PC-3 (cell line): ENCODE measurements around the gene EXOC2. TPM values are rescaled to one million over a fixed set of nuclear protein-coding genes. Genes with fewer than 3 reads are reported as not detected.

Source experiments
- ATAC-seq: fragments of 200-7000 bp; cut with Tn5 transposase; 2 replicates; pipeline ENCODE4 v1.9.1; 2020; ENCODE audit warnings: mild to moderate bottlenecking, moderate library complexity
- BruUV-seq: library from RNA; stranded (reverse); fragments of 400-500 nt; replicated peaks from 2 replicates; lab custom pipeline; 2021; lab: Mats Ljungman, UMichigan
- CTCF ChIA-PET: fragments of 300-600 bp; sonication (Branson Sonifier 250); formaldehyde crosslinking; loops from one replicate; lab custom pipeline; 2022; ENCODE audit warnings: antibody characterized with exemption; lab: Charles Lee
- POLR2A ChIA-PET: fragments of 300-600 bp; sonication (Branson Sonifier 250); formaldehyde crosslinking; loops from one replicate; lab custom pipeline; 2022; ENCODE audit warnings: antibody characterized with exemption; ENCODE audit not compliant: unreplicated experiment; lab: Charles Lee
- DNase-seq: peaks from one replicate; pipeline ENCODE4 v3.0.0-alpha.2; 2015
- H2AFZ ChIP-seq: fragments of 300-600 bp; sonication (generic); 2 replicates; pipeline ENCODE4 v1.6.0; 2016; ENCODE audit warnings: antibody characterized with exemption, low read length
- H3F3A ChIP-seq: fragments of 300-600 bp; sonication (generic); one replicate; pipeline ENCODE4 v1.6.0; 2017; ENCODE audit warnings: antibody characterized with exemption, low read length, control low read depth, mild to moderate bottlenecking; ENCODE audit not compliant: unreplicated experiment
- H3K27ac ChIP-seq: fragments of 300-600 bp; sonication (generic); 2 replicates; pipeline ENCODE4 v1.5.1; 2016; ENCODE audit warnings: mild to moderate bottlenecking, low read length
- H3K27me3 ChIP-seq: fragments of 300-600 bp; sonication (generic); 2 replicates; pipeline ENCODE4 v1.6.1; 2016; ENCODE audit warnings: low read length, mixed read lengths
- H3K36me3 ChIP-seq: fragments of 300-600 bp; sonication (generic); 2 replicates; pipeline ENCODE4 v1.6.1; 2016; ENCODE audit warnings: low read depth, mixed run types, low read length, mixed read lengths
- H3K4me1 ChIP-seq: fragments of 300-600 bp; sonication (generic); 2 replicates; pipeline ENCODE4 v1.5.1; 2016; ENCODE audit warnings: low read length; ENCODE audit not compliant: insufficient read depth
- H3K4me2 ChIP-seq: fragments of 300-600 bp; sonication (generic); 2 replicates; pipeline ENCODE4 v1.6.0; 2016; ENCODE audit warnings: low read length
- H3K4me3 ChIP-seq: fragments of 300-600 bp; sonication (generic); 2 replicates; pipeline ENCODE4 v1.5.1; 2016; ENCODE audit warnings: mild to moderate bottlenecking, low read length, mixed read lengths
- H3K79me2 ChIP-seq: fragments of 300-600 bp; sonication (generic); 2 replicates; pipeline ENCODE4 v1.6.1; 2017; ENCODE audit warnings: low read length, mixed read lengths
- H3K9ac ChIP-seq: fragments of 300-600 bp; sonication (generic); 2 replicates; pipeline ENCODE4 v1.6.0; 2016; ENCODE audit warnings: mild to moderate bottlenecking, low read length
- H3K9me2 ChIP-seq: fragments of 300-600 bp; sonication (generic); replicated peaks from 2 replicates; pipeline ENCODE4 v1.6.1; 2016; ENCODE audit warnings: mixed run types, low read length, mixed read lengths
- H3K9me3 ChIP-seq: fragments of 300-600 bp; sonication (generic); 2 replicates; pipeline ENCODE4 v1.6.1; 2016; ENCODE audit warnings: low read length, mixed read lengths
- H4K20me1 ChIP-seq: fragments of 300-600 bp; sonication (generic); 2 replicates; pipeline ENCODE4 v1.6.1; 2016; ENCODE audit warnings: low read length, mixed read lengths
- EZH2 ChIP-seq: fragments of 300-600 bp; sonication (generic); IDR thresholded peaks from one replicate; pipeline ENCODE4 v1.6.1; 2017; ENCODE audit warnings: antibody characterized with exemption, mild to moderate bottlenecking, low read length; ENCODE audit not compliant: unreplicated experiment
- EZH2phosphoT487 ChIP-seq: fragments of 300-600 bp; sonication (generic); IDR thresholded peaks from 2 replicates; pipeline ENCODE4 v1.6.1; 2018; ENCODE audit warnings: mild to moderate bottlenecking, antibody characterized with exemption, low read length, borderline replicate concordance
- intact Hi-C: fragments of 100-400 bp; cut with micrococcal nuclease; formaldehyde crosslinking; loops from 2 replicates; pipeline ENCODE4 v1.9.0; 2023
- total RNA-seq: library from RNA; depleted of rRNA; stranded (reverse); fragments of >200 nt; gene quantifications from 2 replicates; pipeline ENCODE4 v1.2.3, GENCODE V29; 2014
- TF ChIP-seq, protein P1 (sequence below): fragments of 300-600 bp; sonication (generic); conservative IDR thresholded peaks from 2 replicates; pipeline ENCODE4 v1.5.1; 2017; ENCODE audit warnings: antibody characterized with exemption, low read depth, mild to moderate bottlenecking, low read length

The EXOC2 gene
- total RNA-seq, 1 experiment from 2014 or later: 27.7 TPM

DNA sequence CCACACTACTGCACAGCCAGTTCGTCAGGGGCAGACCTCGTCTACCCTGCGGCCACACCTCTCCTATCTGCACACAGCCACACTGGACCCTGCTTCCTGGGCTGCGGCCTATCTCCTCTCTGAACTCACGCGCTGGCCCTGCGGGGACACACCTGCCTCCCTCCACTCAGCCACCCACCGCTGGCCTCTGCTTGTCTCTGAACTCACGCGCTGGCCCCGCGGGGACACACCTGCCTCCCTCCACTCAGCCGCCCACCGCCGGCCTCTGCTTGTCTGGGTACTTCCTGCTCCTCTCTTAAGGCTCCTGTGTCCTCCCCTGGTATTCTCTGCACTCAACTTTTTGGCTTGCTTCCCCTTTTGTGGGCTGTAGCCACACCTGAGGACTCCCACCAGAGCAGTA, 88.4 kb downstream of the EXOC2 start:
- Histone ChIP-seq H3K9ac (no peak overlapping the region), H3K27me3 (no peaks in the 10 kb centered on the region), H3K4me1 (no peaks in the 10 kb centered on the region), H3K4me3 (no peak overlapping the region), H3K36me3 (peaks cover 21% of the 10 kb centered on the region), H3K27ac (no peak overlapping the region), H3K4me2 (no peak overlapping the region), H4K20me1 (no peaks in the 10 kb centered on the region), H3K79me2 (no peaks in the 10 kb centered on the region), H3F3A (no peaks in the 10 kb centered on the region), H3K9me2 (no peaks in the 10 kb centered on the region), H3K9me3 (no peaks in the 10 kb centered on the region), H2AFZ (no peak overlapping the region)
- no TSS peak for BruUV-seq
- intact Hi-C loops: no loop called here
- TF ChIP-seq, protein P1, sequence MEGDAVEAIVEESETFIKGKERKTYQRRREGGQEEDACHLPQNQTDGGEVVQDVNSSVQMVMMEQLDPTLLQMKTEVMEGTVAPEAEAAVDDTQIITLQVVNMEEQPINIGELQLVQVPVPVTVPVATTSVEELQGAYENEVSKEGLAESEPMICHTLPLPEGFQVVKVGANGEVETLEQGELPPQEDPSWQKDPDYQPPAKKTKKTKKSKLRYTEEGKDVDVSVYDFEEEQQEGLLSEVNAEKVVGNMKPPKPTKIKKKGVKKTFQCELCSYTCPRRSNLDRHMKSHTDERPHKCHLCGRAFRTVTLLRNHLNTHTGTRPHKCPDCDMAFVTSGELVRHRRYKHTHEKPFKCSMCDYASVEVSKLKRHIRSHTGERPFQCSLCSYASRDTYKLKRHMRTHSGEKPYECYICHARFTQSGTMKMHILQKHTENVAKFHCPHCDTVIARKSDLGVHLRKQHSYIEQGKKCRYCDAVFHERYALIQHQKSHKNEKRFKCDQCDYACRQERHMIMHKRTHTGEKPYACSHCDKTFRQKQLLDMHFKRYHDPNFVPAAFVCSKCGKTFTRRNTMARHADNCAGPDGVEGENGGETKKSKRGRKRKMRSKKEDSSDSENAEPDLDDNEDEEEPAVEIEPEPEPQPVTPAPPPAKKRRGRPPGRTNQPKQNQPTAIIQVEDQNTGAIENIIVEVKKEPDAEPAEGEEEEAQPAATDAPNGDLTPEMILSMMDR: no peak
- no peak for TF ChIP-seq EZH2
- TF ChIP-seq EZH2phosphoT487: no peak
- DNase-seq (no peak), ATAC-seq (no peak)
- ChIA-PET POLR2A (no interaction called here), CTCF (no interaction called here)

DNA sequence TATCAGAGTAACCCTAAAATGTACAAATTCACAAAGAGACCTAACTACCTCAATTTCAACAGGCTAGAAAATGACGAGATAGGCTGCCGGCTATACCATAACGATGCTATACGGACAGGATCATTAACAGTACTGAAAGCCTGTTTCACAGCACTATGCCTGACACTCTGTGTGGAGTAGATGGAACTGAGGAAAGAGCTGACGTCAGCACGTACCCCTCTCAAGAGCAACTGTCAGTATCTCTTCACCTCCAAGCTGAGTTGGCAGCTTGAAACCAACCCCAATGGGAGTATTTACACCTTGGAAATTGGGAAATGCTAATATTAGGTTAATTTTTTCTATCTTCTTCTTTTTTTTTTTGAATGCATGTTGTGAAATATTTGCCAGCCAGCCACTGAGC, 89.7 kb downstream of the EXOC2 start:
- Histone ChIP-seq H3K9ac (no peak overlapping the region), H2AFZ (no peak overlapping the region), H3K27ac (no peak overlapping the region), H3K27me3 (no peaks in the 10 kb centered on the region), H3K36me3 (peaks cover 24% of the 10 kb centered on the region), H3K4me1 (no peaks in the 10 kb centered on the region), H4K20me1 (no peaks in the 10 kb centered on the region), H3K9me3 (no peaks in the 10 kb centered on the region), H3K4me2 (no peak overlapping the region), H3K79me2 (no peaks in the 10 kb centered on the region), H3K4me3 (no peak overlapping the region), H3K9me2 (no peaks in the 10 kb centered on the region), H3F3A (no peaks in the 10 kb centered on the region)
- no TSS peak for BruUV-seq
- TF ChIP-seq EZH2phosphoT487: no peak
- TF ChIP-seq, protein P1: no peak
- TF ChIP-seq EZH2: no peak
- POLR2A ChIA-PET: no interaction called here
- intact Hi-C loops: no loop called here
- DNase-seq (no peak), ATAC-seq (no peak)
- CTCF ChIA-PET: no interaction called here

DNA sequence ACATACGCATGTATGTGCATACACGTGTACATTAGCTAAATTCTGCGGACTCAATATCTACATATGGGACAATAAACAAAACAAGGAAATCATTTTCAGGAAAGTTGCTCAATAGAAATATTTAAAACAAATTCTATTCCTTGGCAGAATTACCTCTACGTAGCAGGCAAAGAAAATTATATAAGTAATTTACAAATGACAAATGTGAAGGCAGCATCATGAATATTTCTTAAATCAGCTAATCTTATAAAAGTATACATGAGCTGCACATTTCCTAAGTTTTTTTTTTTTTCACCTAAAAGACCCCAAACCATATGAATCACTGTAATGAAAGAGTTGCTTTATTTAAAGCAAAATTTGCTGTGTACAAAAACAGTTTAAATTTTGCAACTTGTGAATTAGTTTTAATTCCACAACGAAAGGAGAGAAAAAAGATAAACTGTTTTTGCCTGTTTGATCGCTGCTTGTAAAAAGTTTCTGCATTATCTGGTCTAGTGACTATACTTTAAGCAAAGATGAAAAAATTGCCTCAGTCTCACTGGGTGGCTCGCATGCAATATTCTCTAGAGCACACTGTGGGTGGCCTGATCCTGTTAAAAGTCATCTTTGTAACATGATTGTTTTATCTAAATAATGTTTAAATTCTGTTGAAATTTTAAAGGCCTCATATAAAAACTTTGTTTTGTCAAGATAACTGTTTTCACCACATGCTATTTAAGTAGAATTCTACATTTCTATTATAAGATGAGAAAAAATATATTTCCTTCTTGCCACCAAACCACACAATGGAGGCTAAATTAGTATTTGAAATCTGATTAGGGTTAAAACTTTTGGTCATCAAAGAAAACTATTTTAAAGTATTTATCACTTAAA, 93.1 kb downstream of the EXOC2 start:
- H3K4me2 ChIP-seq: no peak overlapping the region
- ChIA-PET CTCF (no interaction called here), POLR2A (interaction anchor here (0.6 kb wide), 1 partner anchor 9 kb away, joined by 6 read pairs; no protein-coding TSS in a partner anchor)
- no peaks in the 10 kb centered on the region for H3K27me3 ChIP-seq
- H3K9me3 ChIP-seq: no peaks in the 10 kb centered on the region
- no peaks in the 10 kb centered on the region for H3K79me2 ChIP-seq
- H3K27ac ChIP-seq: no peak overlapping the region
- no peak overlapping the region for H2AFZ ChIP-seq
- H3K4me1 ChIP-seq: no peaks in the 10 kb centered on the region
- no peaks in the 10 kb centered on the region for H3F3A ChIP-seq
- DNase-seq (no peak), ATAC-seq (no peak)
- H3K9me2 ChIP-seq: no peaks in the 10 kb centered on the region
- BruUV-seq: no TSS peak
- peaks cover 23% of the 10 kb centered on the region for H3K36me3 ChIP-seq
- H3K9ac ChIP-seq: no peak overlapping the region
- H4K20me1 ChIP-seq: no peaks in the 10 kb centered on the region
- intact Hi-C loops: no loop called here
- H3K4me3 ChIP-seq: no peak overlapping the region
- TF ChIP-seq EZH2 (no peak), EZH2phosphoT487 (no peak)
- TF ChIP-seq, protein P1: no peak
